Brain microvascular endothelial cell (primary cell): ENCODE results near the gene TBC1D4.

ENCODE experiments used
- DNase-seq: peaks from one replicate; pipeline ENCODE4 v3.0.0-alpha.2; 2020
- H3K27ac ChIP-seq: fragments of 250-450 bp; sonication (Bioruptor Pico); 2 replicates; pipeline ENCODE4 v1.5.1; 2020; ENCODE audit warnings: mild to moderate bottlenecking, moderate library complexity
- H3K27me3 ChIP-seq: fragments of 250-450 bp; sonication (Bioruptor Pico); replicated peaks from 2 replicates; pipeline ENCODE4 v1.5.1; 2020; ENCODE audit warnings: mild to moderate bottlenecking
- H3K36me3 ChIP-seq: fragments of 250-450 bp; sonication (Bioruptor Pico); replicated peaks from 2 replicates; pipeline ENCODE4 v1.5.1; 2020; ENCODE audit warnings: mild to moderate bottlenecking
- H3K4me3 ChIP-seq: 2 replicates; pipeline ENCODE4 v1.5.1; 2011; ENCODE audit warnings: low read depth, mild to moderate bottlenecking, control low read depth, low read length, moderate library complexity
- in situ Hi-C: cut with HindIII; loops from 2 replicates; pipeline ENCODE4 v1.10.0; 2017; ENCODE audit warnings: low sequenced_read_pairs, low pct_ligation_motif_present
- TF ChIP-seq, protein P1 (sequence below): IDR thresholded peaks from 2 replicates; pipeline ENCODE4 v1.5.1; 2011; ENCODE audit warnings: low read depth, mild to moderate bottlenecking, moderate library complexity, low read length, control low read depth, inconsistent platforms; ENCODE audit errors: missing control alignments

The TBC1D4 gene

GRCh38 chr13:75418186-75418843 lies 63.7 kb downstream of the TBC1D4 start:
- in situ Hi-C loops, result no loop called here
- Histone ChIP-seq H3K4me3 (no peak overlapping the region), H3K36me3 (no peaks in the 10 kb centered on the region), H3K27ac (no peak overlapping the region), H3K27me3 (no peaks in the 10 kb centered on the region)
- DNase-seq, result no peak
- TF ChIP-seq, protein P1, sequence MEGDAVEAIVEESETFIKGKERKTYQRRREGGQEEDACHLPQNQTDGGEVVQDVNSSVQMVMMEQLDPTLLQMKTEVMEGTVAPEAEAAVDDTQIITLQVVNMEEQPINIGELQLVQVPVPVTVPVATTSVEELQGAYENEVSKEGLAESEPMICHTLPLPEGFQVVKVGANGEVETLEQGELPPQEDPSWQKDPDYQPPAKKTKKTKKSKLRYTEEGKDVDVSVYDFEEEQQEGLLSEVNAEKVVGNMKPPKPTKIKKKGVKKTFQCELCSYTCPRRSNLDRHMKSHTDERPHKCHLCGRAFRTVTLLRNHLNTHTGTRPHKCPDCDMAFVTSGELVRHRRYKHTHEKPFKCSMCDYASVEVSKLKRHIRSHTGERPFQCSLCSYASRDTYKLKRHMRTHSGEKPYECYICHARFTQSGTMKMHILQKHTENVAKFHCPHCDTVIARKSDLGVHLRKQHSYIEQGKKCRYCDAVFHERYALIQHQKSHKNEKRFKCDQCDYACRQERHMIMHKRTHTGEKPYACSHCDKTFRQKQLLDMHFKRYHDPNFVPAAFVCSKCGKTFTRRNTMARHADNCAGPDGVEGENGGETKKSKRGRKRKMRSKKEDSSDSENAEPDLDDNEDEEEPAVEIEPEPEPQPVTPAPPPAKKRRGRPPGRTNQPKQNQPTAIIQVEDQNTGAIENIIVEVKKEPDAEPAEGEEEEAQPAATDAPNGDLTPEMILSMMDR, result no peak

DNA sequence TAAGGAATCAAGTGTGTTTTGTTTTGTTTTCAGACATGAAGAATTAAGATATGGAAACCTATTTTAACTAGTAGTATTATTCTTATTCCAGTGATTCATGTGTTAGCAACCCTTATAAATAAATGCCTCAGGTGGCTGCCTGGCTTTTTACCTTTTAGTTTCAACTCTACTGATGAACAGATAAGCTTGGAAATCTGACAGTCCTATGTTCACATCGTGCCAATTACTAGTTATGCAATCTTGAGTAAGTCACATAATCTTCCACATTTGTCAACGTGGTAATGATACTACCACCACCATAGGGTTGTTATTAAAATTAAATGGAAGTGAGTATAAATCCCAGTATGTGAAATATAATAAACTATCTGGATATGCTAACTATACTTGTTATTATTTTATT lies 64.3 kb downstream of the TBC1D4 start:
- DNase-seq, result no peak
- Histone ChIP-seq H3K4me3 (no peak overlapping the region), H3K27me3 (no peaks in the 10 kb centered on the region), H3K27ac (no peak overlapping the region), H3K36me3 (no peaks in the 10 kb centered on the region)
- TF ChIP-seq, protein P1, result no peak
- in situ Hi-C loops, result no loop called here

GRCh38 chr13:75417012-75417384 lies 65.0 kb downstream of the TBC1D4 start:
- no peak overlapping the region for H3K4me3 ChIP-seq
- DNase-seq, result no peak
- TF ChIP-seq, protein P1, result peak; percentile 0
- no peaks in the 10 kb centered on the region for H3K27me3 ChIP-seq
- H3K36me3 ChIP-seq, result no peaks in the 10 kb centered on the region
- H3K27ac ChIP-seq, result no peak overlapping the region
- in situ Hi-C loops, result no loop called here

DNA sequence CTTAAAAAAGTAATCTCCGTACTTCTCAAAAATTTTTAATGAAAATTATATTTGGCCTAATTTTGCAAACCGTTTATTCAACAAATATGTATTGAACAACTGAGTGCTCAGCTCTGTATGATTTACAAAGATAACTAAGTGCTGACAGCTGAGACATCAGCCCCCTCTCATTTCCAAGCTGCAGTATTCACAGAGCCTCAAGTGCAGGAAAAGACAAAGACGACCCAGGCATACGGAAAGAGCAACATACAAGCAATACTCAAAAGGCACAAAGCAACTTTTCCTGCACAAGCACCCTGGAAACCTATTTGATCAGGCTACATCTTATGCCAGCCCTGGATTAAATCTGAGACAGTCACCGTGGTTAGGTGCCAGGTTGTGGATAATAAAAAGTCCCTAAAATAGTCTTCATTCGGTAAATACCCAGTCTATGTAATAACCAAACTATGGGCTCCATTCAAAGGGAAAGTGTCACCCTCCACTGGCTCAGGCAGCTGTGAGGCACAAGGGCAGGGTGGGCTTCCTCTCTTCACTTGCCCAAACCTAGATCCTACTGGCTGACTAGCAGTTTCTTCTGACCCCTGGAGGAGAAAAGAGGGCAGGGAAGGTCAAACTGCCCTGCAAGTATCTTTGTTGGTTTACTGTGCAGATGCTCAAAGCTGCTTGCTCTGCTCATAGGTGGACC lies 65.5 kb downstream of the TBC1D4 start:
- in situ Hi-C loops, result no loop called here
- H3K27ac ChIP-seq, result no peak overlapping the region
- H3K36me3 ChIP-seq, result no peaks in the 10 kb centered on the region
- H3K4me3 ChIP-seq, result no peak overlapping the region
- no peak for DNase-seq
- no peaks in the 10 kb centered on the region for H3K27me3 ChIP-seq
- TF ChIP-seq, protein P1, result peak; percentile 1

DNA sequence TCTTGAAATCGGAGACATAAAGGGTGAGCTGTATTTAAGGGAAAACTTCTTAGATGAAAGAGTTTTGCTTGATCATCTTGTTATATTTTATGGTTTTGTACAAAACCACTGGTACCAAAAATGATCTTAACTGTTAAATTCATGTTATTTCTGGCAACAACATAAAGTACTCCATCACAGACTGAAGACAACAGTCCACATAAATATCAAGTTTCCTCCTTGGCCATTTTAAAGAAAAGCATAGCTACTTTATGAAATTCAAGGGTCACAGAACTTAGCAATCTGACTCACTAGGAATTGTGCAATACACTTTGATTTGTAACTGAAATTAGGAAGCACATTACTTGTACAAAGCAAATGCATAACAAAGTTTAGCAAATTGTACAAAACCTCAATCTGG lies 66.3 kb downstream of the TBC1D4 start:
- no peaks in the 10 kb centered on the region for H3K36me3 ChIP-seq
- TF ChIP-seq, protein P1, result no peak
- peak overlapping the region; percentile 36 for H3K27ac ChIP-seq
- DNase-seq, result peak; percentile 17
- in situ Hi-C loops, result no loop called here
- H3K27me3 ChIP-seq, result no peaks in the 10 kb centered on the region
- no peak overlapping the region for H3K4me3 ChIP-seq

DNA sequence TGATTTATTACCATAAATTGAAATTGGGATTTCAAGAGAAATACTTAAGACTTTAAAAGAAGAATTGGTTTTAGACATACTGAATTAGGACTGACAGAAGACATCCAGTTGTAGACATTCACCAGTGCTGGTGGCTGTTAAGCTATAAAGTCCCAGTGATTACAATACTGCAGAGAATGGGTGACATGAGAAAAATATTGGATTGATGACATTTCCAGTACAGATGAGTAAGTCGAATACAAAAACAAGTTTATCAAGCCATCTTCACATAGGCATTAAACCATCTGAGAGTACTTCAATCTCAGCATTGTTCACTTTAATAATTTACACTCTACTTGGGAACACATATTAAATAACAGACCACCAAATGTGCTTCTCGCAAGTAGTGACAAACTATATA lies 66.8 kb downstream of the TBC1D4 start:
- Histone ChIP-seq H3K27me3 (no peaks in the 10 kb centered on the region), H3K36me3 (no peaks in the 10 kb centered on the region), H3K27ac (peak overlapping the region; percentile 36), H3K4me3 (no peak overlapping the region)
- TF ChIP-seq, protein P1, result no peak
- in situ Hi-C loops, result no loop called here
- no peak for DNase-seq
